NCI-H128 (cell line): ENCODE results near the gene PARD3.
"Not testable (repeated sequence)": the region's sequence is repeated elsewhere in the genome, so short reads cannot be mapped to it uniquely, and the experiment has no call there.

Source experiments
- DNase-seq: peaks from one replicate; lab custom pipeline; 2025; ENCODE audit not compliant: unreplicated experiment; lab: John Stamatoyannopoulos, UW

PARD3 gene

DNA sequence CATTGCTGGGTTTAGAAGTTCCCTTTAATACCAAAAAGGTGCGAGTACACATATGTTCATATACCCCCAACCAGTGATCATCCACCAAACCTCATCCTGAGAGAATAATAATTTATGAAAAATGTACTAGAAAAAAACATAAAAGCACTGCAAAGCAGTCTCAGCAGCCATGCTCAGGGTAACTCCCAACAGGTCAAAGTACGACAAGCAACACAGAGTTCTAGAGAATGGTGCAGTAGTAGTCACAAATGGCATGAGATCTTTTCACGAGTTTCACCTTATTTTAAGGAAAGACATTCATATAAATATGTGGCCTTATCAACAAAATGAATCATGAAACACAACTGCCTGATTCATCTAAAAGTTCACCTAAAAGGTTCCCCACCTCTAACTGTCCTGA, 338.5 kb downstream of the PARD3 start:
- no peak for DNase-seq

DNA sequence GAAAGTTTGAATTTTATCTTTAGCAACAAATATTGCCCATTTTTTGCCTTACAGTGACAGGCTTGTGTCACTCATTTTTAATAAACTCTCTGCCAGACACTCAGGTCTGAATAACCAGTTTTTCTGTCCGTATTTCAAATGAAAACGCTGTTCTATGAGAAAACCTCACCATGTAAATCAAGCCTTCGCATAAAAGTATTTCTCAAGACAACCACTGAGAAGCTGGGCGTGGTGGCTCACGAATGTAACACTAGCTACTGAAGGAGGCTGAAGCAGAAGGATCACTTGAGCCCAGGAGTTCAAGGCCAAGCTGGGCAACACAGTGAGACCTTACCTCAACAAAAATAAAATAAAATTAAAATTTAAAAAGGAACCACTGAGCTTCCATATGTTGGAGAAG, 339.3 kb downstream of the PARD3 start:
- no peak for DNase-seq

DNA sequence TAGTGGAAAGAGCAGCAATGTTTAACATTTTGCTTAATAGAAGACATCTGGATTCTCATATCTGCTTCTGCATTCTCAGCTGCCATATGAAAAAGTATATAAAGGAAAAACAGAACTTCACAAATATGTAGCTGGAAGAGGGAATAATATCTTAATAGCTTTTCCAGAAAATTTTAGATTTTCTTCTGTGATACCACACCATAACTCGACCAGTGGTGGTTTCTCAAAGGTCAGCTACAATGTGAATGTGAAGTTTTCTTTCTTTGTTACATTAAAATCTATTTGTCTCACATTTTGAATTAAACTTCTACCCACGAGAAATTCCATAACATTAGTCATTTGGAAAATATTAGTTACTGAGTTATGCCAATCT, 339.8 kb downstream of the PARD3 start:
- no peak for DNase-seq

DNA sequence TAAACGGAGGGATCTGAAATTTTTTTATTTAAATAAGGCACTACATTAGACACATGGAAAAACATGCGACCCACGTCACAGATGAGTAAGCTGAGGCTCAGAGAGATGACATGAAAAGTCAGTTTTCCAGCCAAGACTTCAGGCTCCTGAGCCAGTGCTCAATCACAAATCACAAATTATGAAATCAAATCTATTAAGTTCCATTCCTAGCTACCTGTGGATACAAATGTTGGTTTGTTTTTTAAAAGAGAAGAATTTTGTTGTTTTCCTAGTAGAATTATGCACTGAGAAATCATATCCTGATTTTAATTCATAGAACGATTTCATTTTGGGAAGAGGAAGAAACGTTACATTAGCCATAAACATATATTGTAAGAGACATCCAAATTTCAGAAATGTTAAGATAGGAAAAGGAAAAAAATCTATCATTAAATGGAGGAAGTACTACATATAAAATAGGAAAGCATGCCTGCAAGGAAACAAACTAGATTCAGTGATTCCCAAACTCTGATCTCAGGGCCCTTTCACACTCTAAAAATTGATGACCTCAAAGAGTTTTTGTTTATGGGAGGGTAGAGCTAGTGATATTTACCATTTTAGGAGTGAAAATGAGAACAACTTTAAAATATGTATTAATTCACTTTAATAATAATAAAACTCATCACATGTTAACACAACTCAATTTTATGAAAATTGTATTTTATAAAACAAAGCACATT, 340.4 kb downstream of the PARD3 start:
- DNase-seq: no peak

DNA sequence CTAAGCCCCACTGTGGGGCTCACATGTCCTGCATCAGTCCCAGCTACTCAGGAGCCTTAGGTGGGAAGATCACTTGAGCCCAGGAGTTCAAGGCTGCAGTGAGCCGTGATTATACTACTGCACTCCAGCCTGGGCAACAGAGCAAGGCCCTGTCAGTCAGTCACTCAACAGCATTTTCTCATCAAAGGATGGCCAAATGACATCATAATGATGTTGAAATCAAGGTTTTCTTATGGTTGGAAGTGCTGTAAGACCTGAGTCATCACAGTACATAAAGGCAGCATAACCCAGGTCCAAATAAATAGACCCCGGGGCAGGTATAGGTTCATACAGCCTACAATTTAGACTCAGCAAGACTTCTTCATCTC, 341.1 kb downstream of the PARD3 start:
- DNase-seq: no peak

DNA sequence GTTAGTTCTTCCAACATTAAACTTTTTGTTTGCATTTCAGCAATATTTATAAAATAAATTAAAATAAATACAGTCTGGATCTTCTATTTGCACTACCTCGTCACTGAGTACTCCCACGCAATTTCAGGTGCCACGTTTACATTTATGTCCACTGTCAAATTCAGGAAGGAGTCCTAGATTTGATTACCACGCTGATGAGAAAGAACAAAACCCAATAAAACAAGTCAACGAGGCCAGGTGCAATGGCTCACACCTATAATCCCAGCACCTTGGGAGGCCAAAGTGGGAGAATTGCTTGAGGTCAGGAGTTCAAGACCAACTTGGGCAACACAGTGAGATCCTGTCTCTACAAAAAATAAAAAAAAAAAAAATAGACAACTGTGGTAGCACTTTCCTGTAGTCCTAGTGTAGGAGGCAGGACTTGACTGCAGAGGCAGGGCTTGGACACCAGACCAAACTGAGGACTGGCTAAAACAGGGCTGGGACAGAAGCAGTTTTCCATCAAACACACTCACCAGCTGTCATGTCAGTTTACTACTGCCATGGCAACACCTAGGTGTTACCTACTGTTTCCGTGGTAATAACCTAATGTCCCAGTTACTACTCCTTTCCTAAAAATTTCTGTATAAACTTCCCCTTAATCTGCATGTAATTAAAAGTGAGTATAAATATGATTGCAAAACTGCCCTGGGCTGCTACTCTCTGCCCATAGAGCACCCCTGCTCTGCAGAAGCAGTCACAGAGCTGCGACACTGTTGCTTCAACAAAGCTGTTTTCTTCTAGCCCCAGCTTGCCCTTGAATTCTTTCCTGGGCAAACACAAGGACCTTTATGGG, 341.7 kb downstream of the PARD3 start:
- DNase-seq: no peak

DNA sequence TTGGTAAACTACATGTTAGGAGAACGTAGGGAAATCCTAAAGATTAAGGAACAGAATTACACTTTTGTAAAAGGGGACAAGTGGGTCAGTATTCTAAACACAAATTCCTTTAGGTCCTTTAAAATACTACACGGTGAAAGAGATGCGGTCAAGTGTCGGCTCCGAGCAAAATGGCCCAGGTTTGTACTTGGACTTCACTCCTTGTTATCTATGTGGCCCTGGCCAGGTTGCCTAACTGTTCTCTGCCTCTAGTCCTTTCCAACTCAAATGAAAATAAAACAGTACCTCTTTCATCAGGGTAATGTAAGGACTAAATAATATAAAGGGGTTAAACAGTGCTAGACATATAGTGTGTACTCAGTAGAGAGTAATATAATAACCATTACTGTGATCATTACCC, 344.8 kb downstream of the PARD3 start:
- no peak for DNase-seq

DNA sequence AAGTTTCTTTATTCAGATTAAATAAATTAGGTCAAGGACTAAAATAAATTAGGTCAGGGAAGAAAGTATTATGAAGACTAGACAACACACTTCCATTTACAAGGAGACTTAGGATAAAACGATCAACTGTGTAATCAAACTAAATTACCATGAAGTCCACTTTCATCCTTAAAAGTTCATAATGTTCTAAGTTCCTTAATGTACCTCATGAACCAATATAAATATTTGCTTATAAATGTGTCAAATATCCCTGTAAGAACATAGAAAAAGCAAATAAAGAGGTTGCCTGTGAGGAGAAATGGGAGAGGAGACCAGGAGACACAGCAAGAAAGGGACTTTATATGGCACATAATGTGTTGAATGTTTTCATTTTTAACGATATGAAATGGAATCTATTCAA, 345.6 kb downstream of the PARD3 start:
- no peak for DNase-seq

DNA sequence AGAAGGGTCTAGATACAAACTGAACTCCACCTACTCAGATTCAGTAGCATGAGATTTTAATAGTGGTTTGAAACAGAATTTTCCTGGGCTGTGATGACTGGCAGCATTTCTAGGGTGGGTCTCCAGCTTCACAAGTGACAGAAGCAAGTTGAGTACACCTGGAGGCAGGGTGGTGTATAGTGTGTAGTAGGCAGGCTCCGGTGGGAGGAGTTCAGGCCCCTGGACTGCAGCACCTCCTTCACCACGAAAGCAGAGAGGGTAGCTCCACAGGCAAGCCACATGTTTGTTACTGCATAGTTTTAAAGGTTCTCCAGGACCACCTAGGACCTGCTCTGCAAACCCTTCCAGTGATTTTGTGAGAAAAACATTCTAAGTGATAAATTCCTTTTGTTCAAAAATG, 347.2 kb downstream of the PARD3 start:
- DNase-seq: no peak

DNA sequence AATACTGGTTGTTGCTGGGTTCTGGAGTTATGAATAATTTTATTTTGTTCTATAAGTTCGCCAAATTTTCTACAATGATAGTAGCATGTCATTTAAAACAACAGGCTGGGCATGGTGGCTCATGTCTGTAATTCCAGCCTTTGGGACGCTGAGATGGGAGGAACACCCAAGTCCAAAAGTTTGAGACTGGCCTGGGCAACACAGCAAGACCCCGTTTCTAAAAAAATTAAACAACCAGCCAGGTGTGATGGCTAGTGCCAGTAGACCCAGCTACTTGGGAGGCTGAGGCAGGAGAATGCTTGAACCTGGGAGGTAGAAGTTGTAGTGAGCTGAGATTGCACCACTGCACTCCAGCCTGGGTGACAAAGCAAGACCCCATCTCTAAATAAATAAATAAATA, 347.7 kb downstream of the PARD3 start:
- no peak for DNase-seq

DNA sequence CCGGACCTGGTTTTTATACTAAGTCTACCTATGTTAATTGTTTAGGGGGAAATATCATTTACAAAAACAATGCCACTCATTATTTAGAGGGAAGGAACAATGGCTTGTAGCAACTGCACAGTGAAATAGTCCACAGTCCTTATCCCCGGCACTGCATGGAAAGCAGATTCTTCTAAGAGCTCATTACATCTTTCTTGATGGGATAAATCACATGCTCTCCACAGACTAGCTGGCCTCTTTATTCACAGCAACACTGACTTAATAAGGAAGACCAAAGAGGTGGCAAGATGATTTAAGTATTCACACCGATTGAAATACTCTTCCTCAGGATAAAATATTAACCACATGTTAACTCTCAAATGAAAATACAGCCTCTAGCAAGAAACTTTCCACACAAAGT, 349.4 kb downstream of the PARD3 start:
- no peak for DNase-seq

DNA sequence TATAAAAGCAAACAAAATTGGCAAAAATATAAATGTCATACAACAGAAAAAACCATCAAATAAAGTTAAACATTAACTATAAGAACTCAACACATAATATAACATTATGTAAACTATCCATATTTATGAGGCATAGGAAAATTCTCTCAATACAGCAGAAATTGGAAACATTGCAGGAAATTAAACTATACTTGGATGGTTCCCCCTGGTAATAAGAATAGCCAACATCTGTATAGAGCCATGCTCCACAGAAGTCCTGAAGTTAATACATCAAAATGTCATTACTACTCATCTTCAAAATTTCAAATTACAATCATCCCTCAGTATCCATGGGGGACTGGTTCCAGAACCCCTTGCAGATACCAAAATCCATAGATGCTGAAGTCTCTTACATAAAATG, 350.5 kb downstream of the PARD3 start:
- no peak for DNase-seq

DNA sequence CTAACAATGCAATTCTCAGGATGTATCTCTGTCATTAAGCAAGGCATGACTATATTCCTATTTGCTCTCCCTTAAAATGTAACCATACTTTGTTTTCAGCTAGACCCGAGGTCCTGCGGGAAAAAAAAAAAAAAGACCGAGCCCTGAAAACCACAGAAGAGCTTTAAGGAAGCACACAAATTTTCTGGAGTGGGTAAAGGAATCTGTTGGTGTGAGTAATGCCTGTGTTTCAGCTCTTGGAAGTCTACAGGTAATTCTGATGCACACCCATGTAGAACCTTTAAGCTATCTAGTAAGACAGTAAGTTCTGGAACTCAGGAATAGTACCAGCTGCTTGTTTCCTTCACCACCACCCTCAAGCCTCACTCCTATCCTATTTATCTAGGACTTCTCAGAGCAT, 351.1 kb downstream of the PARD3 start:
- DNase-seq: no peak

DNA sequence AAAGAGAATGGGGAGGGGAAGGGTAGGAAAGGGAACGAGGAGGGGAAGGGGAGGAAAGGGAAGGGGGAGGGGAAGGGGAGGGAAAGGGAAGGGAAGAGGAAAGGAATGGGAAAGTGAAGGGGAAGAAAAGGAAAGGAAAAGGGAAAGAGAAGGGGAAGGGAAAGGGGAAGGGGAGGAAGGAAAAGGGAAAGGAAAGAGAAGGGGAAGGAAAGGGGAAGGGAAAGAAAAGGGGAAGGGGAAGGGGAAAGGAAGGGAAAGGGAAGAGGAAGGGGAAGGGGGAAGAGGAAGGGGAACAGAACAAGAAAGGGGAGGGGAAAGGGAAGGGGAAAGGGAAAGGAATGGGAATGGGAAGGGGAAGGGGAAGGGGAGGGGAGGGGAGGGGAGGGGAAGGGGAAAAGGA, 352.1 kb downstream of the PARD3 start:
- DNase-seq: no peak

DNA sequence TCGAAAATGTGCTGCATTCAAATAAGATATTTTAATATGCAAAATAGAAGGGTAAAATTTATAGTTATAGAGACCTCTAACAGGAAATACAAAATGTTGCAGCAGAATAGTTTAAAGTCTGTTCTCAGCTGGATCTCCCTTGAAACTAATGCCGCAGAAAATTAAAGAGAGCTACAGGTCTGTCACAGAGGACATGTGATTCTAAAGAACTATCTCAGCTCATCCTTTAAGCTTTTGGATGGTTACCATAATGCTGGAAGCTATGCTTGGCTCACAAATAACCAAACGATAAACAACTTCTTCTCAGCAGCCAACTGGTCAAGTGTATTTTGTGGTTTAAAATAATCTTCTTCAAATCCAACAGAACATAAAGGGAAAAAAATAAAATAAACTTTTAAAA, 353.0 kb downstream of the PARD3 start:
- no peak for DNase-seq

DNA sequence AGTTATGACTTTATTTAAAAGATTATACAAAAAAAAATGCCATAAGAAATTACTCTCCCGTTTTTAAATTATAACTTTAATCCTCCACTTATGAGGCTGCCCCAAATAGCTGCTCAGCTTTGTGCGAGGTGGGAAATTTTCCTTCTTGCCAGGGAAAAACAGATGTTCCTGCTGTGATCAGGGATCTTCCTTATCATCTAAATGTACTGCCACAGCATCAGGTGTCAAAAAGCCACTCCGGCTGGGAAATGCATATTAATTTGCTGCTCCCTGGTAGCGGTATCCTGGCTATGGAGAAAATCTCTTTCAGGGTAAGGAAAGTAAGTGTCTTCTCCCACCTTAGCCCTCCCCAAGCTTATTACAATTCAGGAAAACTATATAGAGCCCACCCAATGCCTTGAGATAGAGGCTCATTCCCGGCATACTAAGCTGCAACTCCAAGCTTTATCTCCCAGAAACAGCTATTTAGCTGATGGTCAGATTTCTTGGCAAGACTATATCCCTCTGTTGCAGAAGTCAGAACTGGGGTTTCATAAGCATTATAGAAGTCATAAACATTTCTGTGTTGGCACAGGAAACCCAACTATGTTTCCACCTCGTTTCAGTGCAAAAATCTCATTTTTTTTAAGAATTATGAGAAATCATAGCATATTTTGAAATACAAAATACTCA, 360.4 kb downstream of the PARD3 start:
- DNase-seq: no peak

DNA sequence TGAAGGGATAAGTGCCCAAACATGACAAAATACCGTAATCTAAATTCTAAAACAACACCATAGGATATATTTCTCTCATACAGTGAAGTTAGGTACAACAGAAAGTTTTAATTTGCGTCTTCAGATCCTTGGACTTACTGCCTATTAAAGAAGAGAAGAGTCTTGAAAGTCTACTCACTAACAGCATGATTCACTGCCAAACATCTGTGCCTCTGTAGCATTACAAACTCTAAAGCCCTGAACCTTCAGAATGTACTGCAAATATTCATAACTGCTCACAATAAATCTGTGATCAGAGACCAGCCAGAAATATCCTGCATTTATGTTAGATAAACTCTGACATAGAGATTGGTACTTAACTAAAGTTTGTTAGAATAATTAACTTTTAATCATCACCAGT, 365.3 kb downstream of the PARD3 start:
- no peak for DNase-seq

DNA sequence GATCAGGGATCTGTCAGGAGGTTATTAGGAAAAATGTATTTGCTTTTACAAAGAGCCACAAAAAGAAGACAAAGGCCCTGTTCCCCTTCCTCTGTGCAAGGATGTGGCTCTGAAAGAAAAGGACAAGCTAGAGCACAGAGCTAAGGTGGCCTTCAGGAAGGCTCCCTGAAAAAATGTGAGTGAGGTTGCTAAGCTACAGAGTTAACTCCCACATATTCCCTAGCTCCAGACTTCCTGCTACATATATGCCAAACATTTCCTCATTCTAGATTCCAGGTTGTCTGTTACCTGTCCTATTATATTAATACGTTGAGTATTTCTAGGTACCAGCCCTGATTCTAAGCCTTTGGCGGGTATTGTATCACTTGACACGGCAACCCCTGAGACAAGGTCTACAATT, 369.0 kb downstream of the PARD3 start:
- no peak for DNase-seq

DNA sequence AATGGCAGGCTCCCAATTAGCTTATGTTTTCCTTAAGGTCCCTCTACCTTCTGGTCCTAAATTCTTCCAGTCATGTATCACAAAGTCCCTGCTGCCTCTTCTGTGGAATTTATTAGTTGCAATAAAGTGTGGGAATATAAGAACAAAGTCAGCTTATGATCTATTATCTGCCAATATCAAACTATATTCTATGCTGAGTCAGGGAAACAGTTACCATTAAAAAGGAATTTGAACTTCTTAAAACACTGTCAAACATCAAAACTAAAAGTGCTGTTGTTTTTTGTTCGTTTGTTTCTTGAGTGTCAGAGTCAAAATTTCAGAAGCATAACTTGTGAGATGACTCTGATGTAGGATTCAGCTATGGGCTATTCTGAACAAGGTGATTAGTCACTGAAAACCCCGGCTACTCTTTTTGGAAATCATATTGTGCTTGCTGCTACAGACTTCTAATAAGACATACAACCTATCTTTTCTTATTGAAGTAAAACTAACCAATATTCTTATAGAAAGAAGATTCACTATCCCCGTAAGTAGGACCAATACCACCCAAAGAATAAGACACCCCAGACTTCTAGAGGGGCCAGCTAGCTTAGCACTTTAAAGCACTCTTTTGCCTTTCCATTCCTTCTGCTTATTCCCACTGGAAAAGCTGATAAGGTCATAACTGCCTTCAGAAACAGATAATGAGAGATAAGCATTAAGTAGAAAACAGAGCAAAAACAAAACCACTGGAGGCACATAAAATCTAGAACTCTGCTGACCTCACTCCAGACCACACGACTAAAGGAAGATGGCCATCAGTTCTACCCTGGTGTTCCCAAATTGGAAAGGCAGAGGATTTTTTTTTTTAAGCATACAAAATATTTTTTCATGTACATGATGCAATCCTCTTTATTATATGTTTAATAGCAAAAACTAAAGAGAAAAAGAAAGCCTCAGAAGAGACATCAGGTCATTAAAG, 370.6 kb downstream of the PARD3 start:
- DNase-seq: no peak

DNA sequence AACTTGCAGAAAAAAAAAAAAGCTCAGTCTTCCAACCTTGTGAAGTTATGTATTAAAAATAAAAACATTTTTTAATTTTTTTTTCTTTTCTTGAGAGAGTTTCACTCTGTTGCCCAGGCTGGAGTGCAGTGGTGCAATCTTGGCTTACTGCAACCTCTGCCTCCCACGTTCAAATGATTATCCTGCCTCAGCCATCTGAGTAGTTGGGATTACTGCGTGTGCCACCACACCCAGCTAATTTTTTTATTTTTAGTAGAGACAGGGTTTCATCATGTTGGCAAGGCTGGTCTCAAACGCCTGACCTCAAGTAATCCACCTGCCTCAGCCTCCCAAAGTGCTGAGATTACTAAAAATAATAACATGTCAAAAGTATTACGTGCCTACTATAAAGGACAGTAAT, 375.7 kb downstream of the PARD3 start:
- not testable (repeated sequence) for DNase-seq

DNA sequence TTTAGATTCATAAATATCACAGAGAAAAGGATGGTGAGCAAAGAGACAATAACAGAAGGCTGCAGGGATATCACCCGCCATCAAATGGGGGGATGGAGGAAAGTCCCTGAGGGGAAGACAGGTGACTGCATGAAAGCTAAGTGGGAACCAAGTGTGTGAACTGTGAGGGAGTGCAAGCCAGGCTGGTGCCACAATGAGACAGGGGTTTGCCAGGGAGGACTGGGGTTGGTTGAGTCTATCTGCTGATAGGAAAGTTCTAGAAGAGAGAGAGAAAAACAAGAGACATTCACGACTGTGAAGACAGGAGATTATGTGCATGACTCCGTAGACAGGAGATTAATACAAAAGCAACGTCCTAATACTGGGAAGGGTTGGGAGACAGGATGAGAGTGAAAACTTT, 376.4 kb downstream of the PARD3 start:
- DNase-seq: no peak
